NCI-H1092 (cell line): ENCODE measurements around the gene CDH4.

Source experiments
- DNase-seq: peaks from one replicate; lab custom pipeline; 2025; lab: John Stamatoyannopoulos, UW

The CDH4 gene

DNA sequence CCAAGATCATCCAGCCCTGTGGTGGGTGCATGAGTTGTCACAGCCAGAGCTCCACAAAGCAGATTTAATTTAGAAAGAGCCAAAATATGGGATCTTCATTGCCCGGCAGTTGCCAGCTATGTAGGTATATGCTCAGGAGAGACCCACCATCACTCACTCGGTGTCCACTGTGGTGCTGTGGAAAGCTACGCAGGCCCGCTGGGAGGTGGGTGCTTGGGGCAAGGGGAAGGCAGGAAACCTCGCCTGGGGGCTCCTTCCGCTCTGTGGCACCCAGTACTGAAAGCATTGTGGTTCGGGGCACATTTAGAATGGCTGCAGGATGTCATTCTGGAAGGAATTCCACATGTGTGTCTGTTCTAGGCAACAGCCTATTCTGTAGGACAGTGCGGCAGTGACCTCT, 553.7 kb downstream of the CDH4 start:
- DNase-seq, result no peak

DNA sequence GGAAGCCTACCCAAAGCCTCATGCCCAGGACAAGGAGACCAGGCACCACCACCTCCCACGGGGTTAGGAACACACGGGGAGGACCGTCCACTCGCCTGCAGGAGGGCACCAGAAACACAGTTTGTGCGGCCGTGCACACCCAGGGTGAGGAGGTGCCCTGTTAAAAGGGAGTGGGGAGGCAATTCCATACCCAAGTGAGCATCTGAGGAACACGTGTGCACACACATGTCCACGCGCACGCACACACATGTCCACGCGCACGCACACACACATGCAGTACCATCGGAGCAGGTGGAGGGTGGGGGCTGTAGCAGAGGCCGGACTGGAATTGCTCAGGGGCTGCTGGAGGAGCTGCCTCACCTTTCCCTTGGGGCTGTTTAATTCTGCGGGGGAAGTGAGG, 554.3 kb downstream of the CDH4 start:
- no peak for DNase-seq

DNA sequence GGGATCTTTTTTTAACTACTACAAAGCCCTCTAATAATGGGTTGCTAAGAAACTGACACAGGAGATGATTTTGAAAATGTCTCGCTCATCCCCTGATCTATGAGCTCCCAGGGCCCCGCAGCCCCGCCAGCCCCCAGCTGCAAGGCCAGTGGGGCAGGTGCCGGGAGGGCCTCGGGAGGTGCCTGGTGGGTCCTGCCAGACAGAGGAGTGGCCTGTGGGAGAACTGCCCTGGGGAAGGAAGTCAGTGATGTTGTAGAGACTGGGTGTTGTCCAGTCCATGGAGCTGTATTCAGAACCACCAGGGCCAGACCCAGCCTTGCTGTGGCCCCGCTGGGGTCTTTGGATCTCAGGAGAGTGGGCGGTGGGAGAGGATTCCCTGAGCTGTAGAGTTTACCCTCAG, 554.9 kb downstream of the CDH4 start:
- no peak for DNase-seq

DNA sequence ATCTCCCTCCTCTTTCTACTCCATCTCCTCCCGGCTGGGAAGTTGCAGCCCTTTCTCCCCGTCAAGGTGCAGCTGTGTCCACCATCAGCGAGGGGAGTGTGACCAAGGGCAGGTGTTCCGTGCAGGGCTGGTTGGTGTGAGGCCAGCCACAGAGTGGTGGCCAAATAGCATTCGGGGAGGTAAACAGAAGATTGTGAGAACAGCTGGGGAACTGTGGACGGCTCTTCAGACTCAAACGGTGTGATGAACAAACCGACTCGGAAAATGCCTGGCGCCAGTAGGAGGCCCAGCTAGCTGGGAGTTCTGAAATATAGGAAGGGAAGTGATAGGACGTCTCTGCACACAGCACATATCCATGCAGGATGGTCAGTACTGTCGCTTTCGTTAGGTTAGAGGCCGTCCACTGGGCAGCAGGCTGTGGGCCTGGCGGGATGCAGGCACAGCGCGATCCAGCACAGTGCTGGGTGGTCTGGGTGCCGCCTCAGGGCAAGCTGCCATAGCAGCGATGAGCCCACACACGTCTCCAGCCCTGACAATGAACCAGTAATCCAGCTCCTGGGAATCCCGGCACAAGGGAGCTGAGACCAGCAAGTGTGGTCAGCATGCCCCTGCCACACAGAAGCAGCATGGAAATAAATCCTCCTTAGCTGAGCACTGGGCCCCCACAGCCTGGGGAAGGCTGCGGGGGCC, 555.6 kb downstream of the CDH4 start:
- DNase-seq, result peak; percentile 39

DNA sequence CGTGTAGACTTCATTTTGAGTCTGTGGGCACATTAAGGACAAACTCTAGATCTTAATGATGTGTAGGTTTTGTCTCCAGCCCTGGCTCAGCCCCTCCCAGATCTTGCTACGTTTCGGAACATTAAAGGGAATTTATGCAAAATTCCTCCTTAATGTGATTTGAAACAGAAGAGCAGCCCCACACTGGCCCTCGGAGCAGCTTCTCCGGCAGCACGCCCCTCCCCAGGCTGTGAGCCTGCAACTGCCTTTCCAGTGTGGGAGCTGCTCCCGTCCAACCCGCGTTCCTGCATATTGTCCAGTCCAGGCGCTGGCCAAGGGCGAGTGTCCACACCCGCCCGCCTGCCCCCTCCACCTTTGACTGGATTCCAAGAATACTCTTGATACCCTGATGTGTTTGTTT, 556.4 kb downstream of the CDH4 start:
- no peak for DNase-seq

DNA sequence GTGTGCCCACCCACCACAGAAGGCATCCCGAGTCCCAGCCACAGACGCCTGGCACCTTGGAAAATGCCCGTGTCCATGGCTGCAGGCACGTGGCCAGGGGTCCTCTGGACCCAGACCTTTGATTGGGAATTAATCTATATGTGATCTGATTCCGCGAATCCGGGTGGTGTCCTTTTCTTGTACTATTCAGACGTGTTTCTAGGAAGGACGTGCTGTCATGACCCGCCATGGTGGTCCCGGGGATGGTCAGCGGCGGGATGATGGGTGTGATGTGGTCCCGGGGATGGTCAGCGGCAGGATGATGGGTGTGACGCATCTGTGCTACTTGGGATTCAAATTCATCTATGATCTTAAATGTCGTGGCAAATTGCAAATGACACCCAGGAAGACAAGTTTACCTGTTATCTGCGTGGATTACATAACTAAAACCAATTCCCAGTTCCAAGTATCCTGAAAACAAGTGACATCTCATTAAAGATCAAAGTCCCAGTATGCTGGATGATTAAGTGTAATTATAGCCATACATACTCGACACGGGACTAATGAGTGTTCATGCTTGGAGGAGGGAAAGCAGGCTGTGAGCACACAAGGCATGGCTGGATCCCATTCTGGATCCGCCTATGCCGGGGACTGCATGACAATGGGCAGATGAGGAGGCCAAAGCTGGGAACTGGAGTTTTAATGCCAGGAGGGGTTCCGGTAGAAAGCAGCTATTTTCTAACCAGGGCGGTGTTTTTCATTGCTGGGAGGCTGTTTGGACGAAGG, 557.1 kb downstream of the CDH4 start:
- DNase-seq, result no peak

DNA sequence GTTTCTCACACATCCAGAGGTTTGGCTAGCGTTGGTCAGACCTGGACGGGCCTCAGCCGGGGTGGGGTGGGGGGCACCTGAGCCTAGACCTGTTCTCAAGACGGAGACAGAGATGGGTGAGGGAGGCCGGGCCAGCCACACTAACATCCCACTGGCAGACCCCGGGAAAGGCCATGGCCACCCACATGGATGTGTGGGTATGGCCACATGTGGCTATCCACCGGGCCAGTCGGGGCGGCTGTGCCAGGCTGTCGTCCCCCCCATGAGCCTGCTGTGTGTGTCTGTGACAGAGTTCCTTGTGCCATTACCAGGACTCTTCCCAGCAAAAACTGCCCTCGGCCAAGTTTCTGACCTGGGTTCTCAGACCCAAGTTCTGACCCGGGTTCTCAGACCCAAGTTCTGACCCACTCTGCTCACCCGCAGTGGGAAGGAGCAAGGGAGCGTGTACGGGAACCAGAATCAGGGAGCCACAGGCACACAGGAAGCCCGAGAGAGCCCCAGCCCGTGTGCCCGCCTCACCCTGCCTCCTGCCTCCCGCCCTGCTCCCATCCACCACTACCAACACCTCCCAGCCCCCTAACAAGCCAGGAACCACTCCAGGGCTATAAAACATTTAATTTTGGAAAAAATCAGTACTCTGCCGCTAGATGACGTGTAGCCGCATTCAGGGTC, 558.1 kb downstream of the CDH4 start:
- DNase-seq, result no peak

DNA sequence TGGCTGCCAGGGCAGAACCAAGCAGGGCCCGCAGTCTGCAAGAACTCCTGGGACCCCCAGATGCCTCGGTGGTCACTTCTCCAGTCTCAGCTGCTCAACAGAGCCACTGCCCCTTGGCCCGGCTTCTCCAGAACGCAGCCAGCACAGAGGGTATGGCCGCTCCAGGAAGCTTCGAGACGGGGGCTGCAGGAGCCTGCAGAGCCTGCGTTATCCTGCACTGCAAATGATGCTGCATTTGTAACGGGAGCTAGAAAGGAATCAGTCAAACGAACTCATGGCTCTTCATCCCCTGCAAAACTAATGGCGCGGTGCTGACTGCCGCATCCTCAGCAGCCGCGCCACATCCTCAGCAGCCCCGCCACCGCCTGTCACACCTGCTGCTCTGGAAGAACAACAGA, 558.7 kb downstream of the CDH4 start:
- DNase-seq, result no peak

DNA sequence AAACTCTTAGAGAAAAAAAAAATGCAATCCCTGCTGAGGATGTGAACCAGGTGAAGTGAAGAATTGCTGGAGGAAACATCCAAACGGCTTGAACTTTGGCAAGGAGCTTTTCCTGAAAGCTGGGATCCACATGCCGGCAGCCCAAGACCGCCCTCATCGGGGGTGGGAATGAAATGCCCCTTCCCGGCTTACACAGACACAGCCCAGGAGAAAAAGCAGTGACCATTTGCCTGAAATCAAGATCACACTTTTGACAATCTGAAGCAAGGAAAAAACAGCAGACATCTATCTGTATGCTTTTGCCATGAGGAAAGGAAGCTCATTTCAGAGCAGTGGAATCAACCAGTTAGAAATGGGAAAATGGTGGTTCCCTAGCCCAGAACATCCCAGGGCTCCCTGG, 559.1 kb downstream of the CDH4 start:
- DNase-seq, result no peak

DNA sequence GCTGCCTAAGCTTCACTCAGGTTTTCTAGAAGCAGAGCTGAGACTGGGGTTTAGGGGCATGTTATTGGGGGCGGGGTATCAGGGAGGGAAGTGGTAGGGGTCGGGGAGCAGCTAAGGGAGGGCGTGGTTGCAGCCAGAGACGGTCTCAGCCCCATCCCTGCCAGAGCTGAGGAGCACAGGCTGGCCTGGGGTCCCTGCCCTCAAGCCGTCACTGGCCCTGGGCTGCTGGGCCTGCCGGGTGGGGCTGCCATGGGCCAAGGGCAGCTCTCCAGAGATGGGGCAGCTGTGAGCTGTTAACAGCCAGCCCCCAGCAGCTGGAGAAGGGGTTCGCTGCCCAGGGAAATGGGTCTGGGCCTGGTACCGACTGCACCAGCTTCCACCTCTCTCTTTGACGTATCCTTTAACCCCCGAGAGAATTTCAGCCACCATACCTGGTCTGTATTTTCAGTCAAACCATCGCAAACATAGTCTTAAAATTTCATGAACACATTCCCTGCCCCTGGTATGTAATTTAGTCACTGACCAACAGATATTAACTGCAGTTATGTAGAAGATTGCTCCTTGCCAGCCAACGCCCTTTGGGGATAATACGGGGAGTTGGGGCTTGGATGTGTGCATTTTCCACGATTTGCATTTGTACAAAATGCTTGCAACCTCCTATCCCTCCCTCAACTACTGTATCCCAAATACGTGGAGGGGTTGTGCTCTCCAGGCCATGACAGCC, 560.2 kb downstream of the CDH4 start:
- no peak for DNase-seq

DNA sequence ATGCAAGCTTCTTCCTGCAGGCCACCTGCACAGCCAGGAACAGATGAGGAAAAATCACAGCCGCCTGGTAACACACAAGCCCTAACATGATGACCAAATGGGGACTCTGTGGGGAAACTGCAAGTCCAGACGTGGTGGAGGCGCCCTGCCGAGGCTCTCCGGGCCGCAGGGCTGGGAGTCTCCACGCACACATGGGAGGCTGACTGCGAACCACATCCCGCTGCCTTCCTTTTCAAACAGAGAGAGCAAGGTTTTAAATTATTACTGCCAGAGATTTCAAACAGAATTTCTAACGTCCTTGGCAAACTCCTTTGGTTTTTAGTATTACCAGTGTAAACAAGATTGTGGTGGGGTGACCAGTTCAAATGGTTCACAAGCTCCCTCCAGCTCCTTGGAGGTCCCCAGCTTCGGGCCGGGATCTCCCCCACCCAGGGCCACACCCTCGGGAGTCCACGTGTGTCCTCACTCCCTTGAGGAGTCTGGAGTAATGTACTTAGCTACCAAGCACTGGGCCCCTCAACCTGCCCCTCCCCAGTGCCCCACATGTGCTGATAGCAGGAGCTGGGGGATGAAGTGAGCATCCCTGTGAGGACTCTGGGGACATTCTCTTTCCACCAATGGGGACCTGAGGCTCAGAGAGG, 560.9 kb downstream of the CDH4 start:
- DNase-seq, result no peak

DNA sequence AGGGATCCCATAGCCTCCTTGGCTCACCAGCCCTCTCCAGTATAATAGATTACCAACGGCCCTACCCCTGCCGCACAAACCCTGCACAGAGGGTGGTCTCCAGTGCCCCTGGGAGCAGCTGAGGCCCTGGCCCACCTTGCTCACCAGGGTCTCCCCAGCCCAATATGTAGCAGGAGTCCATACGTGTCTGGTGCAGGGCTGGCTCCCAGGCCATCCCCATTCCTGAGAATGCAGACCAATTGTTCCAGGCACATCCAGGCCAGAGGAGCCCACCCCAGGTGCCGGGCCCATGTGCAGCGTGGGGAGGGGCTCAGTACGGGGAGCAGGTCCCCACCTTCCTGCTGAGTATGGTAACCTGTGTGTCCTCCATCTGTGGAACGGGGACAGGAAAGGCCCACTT, 561.7 kb downstream of the CDH4 start:
- DNase-seq, result no peak

DNA sequence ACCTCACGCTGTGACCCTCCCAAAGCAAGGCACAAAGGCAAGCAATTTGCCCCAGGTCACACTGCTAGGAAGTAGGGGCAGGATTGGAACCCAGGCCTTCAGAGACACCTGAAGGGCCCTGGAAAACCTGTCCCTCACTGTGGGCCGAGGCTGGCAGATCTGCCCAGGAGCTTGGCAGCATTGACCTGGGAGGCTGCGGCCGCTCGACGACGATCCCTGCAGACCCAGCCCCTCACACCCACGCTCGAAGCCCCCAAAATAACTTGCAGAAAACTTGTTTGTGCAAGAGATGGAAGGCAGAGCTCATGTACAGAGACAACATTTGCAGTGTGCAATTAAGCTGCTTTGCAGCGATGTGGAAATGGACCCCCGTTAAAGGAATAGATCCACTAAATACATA, 562.2 kb downstream of the CDH4 start:
- DNase-seq, result no peak

DNA sequence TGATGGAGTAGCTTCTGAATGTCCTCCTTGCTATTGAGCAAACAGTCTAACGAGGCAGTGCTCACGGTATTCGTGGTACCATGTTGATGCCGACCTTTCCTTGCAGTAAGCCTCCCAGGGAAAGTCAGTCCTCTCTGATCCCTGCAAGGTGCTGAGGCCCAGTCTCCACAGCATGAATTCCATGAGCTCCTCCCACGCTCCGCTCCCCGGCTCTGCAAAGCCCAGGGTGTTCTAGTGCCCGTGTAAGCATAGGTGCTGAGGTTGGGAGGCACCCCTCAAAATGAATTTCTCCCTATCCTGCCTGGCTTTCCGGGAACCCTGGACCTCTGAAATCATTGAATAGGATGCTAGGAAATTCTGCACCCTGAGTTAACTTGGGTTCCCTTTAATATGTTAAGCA, 562.7 kb downstream of the CDH4 start:
- DNase-seq, result no peak

DNA sequence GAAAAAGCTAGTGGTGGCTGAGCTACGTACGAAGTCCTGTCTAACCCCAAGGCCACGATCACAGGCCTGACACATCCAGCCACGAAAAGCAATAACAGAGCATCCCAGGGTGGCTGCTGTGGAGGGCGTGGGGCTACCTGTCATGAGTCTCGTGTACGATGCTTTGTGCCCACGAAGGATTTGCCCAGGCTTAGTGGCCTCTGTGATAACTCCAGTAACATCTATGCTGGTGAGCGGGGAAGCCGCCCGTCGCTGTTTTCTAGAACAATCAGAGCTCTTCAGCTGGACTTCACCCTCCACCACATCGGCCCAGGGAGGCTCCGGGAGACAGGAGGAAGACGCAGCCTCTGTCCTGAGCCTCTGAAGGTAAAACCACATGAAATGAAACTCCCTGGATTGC, 563.1 kb downstream of the CDH4 start:
- no peak for DNase-seq

DNA sequence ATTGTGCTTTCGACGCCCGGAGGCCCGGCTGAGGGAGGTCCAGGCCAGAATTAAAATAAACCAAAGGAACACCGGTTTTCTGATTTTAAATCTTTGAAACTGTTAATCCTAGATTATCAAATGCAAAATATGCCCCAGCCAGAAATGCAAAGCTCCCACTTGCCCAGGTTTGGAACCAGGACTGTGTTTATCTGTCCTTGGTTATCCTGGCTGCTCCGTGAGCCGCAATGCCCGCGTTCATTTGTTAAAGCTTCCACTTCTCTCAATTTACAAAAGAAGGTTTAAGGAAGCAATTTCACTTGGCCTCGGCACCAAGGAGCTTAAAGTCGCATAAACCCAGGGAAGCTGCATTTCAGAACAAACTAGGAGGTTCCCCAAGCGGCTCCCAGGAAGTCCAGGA, 563.6 kb downstream of the CDH4 start:
- no peak for DNase-seq

DNA sequence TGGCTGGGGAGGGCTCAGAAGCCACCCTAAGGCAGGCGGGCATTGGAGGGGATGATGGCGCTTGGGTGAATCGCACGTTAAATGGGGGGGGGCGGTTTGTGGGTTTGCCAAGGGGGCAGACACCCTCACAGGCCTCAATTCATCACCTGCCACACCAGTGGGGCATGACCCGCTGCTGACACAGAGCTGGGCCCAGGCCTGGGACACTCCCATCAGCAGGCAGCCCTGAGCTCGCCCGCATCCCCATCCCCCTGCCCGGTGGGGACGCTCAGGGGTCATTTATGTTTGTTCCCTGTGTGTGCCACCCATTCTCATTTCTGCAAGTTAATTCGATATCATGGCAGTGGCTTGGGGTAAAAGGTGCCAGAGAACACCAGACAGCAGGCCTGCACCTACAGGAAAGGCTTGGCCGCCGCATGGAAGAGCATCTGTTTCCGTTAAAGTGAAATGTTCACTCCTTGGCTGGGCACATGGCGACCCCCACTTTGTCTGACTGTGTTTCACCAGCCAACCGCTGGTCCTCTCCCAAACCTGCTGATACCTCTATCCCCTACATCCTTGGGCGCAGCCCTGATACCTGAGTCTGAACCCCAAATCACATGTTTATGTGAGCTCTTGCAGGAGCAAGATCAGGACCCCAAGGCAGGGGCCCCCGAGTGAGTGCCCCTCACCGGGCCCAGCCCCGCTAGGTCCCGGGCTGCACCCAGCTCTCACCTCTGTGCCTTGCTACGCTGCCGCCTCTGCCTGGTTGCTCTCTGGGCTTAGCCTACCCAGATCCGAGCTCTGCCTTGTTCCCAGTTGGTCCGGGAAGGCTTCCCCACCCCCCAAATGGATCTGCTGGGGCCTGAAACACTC, 564.8 kb downstream of the CDH4 start:
- DNase-seq, result no peak

DNA sequence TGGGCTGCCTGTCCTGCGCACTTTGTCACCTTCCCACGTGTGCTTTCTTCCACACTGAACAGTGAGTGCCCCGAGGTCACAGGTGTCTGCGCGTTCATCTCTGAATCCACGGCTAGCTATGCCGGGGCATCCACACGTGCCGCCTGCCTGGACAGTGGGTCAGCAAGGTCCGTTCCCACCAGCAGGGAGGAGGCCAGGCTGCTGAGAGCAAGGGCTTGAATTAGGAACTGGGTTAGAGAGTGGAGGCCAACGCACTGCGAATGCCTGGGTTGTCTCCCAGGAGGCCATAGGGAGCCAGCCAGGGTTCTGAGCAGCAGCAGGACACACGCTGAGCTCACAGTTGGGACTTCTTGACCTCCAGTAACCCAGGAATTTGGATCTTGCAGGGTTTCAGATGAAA, 565.5 kb downstream of the CDH4 start:
- no peak for DNase-seq

DNA sequence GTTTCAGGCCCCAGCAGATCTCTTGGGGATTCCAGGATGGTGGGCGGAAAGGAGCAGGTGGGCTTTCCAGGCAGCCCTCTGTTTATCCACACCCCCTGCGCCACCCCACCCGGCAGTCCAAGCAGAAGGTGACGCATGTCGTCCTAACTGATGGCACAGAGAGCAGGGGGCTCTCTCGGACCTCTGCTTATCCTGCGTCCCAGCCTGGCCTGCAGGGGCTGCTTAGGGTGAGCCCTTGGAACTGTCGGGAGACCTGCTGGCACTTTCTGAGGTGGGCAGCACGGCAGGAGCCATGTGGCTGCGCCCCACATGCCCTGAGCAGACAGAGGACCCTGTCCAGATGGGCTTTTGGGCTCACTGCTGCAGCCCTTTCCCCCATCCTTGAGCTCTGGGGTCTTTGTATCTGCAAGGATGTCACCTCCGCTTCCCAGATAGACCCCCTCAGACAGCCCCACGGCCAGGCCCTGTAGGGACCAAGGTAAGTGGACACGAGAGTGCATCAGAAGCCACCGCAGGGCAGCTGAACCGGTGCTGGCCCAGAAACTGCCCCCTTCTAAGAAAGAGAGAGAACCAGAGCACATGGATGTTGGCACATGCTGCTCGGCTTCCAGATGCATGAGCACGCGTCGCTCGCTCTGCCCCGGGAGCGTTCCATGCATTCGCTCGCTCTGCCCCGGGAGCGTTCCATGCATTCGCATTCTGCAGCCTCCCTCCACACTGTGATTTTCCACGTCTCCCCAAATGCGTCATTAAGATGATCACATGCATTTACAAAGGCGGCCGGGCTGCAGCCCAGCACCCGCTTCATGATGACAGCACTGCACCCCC, 566.9 kb downstream of the CDH4 start:
- DNase-seq, result no peak

DNA sequence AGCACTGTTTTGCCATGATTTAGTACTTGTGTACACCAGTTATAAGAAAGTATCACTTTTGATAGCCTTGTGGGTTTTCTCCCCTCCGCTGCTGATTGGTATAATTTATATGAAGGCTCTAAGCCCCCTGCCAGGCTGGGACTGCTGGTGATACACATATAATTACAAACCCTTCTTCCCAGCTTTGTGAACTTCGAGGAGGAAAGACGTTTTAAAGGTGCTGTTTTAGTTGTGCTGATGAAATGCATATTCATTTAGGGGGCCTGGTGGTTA, 567.4 kb downstream of the CDH4 start:
- DNase-seq, result no peak
